C4-2B (cell line): ENCODE results near the gene ALOXE3.

ENCODE experiments used
- CTCF ChIP-seq: fragments of 450-650 bp; conservative IDR thresholded peaks from 2 replicates; pipeline ENCODE4 v1.5.1; 2017; ENCODE audit warnings: mild to moderate bottlenecking
- ZFX ChIP-seq: fragments of 450-650 bp; IDR thresholded peaks from 2 replicates; pipeline ENCODE4 v1.6.1; 2017

- no peak for TF ChIP-seq CTCF
- no peak for TF ChIP-seq ZFX
These were observed 71.2 kb downstream of the ALOXE3 start for GRCh38 chr17:8046929-8047768.
